Stimulated activated CD8-positive, alpha-beta memory T cell treated with anti-CD3 and anti-CD28 coated beads, Interleukin-15, amount 100 ng/mL, for 48 hours (primary cell): Measurements from ENCODE around the gene CGAS.
A peak's percentile ranks its signal among the peaks of the same experiment; 100 is the strongest.
"Not testable (repeated sequence)": the region's sequence is repeated elsewhere in the genome, so short reads cannot be mapped to it uniquely, and the experiment has no call there.

Experiments
- DNase-seq, 2 donors: peaks; one replicate each; pipeline ENCODE4 v3.0.0-alpha.2; 2020; ENCODE audit warnings: low read depth in 2 of 2

Gene CGAS

DNA sequence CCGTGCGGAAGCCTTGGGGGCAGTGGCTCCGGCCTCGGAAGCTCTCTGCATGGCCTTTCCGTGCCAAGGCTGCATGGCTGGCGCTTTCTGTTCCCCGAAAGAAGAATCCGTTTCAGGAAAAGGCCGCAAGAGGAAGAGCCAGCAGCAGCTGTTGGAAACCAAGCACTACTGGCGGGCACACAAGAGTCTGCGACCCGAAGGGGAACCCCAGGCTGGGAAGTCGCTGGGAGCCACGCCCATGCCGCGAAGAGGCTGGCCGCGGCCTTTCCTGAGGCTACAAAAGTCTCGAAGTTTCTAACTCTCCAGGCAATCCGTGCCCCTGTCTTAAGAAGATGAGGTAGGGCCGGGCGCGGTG lies at the start of gene CGAS:
Gene CGAS, minus strand, starts transcription at position 191 of the 355 bp plus-strand sequence. Its CDS starts 116 bp downstream, at position 75.
- peak; percentile 74 to 77 for DNase-seq

- DNase-seq: no peak
These were observed 45.8 kb upstream of the CGAS start for GRCh38 chr6:73497915-73498314.

DNA sequence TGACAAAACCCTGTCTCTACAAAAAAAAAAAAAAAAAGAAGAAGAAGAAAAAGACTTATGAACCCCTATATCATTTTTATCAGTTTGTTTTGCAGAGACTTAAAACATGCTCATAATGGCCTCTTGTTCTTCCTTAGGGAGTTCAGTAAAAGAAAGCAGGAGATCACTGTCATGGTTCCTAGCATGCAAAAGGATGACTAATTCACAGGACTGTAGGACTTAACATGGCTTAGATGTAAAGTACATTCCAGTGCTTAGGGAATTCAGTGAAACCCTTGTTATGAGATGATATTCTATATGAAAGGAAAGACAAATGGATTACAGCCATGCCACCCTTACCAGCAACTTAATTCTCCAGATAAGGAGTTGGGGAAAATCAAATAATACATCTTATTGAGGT lies 39.3 kb upstream of the CGAS start:
- no peak for DNase-seq

DNA sequence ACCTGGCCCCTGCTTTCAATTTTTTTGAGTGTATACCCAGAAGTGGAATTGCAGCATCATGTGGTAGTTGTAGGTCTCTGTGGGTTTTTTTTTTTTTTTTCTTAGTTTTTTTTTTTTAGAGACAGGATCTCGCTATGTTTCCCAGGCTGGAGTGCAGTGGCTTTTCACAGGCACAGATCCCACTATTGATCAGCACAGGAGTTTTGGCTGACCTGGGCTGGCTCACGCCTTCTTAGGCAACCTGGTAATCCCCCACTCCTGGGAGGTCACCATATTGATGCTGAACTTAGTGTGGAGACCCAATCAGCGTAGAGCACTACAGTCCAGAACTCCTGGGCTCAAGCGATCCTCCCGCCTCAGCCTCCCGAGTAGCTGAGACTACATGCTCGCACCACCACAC lies 35.4 kb upstream of the CGAS start:
- no peak for DNase-seq

- no peak for DNase-seq
These were observed 32.3 kb upstream of the CGAS start for GRCh38 chr6:73484438-73484837.

DNA sequence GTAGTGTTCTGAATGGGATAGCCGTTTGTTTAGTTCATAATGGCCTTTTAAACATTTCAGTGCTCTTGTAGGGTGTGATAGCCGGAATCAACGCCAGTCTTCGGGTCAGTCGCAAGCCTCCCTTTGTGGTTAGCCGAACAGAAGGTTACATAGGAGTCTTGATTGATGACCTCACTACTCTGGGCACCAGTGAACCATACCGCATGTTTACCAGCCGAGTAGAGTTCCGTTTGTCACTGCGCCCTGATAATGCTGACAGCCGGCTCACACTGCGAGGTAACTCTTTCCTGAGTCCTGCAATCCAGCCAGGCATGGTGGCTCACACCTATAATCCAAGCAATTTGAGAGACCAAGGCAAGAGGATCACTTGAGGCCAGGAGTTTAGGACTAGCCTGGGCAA lies 29.9 kb upstream of the CGAS start:
- DNase-seq: no peak

DNA sequence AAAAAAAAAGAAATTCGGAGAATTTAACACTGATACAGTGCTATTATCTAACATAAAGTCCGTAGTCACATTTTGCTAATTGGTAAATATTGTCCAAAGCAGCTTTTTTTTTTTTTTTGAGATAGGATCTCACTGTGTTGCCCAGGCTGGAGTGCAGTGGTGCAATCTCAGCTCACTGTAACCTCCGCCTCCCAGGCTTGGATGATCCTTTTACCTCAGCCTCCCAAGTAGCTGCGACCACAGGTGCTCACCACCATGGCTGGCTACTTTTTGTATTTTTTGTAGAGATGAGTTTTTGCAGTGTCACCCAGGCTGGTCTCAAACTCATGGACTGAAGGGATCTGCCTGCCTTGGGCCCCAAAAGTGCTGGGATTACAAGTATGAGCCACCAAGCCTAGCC lies 25.3 kb upstream of the CGAS start:
- DNase-seq: no peak

DNA sequence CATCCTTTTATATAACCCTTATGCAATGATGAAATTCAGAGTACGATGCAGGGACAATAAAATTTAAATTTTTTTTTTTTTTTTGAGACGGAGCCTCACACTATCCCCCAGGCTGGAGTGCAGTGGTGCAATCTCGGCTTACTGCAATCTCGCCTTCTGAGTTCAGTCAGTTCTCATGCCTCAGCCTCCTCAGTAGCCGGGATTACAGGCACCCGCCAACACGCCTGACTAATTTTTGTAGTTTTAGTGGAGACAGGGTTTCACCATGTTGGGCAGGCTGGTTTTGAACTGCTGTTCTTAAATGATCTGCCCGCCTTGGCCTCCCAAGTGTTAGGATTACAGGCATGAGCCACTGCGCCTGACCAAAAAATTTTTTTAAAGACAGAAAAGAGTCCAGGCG lies 24.6 kb upstream of the CGAS start:
- DNase-seq: peak in 1 of 2 donors; percentile 8

- no peak for DNase-seq
These were observed 19.7 kb upstream of the CGAS start for GRCh38 chr6:73471686-73472290.

DNA sequence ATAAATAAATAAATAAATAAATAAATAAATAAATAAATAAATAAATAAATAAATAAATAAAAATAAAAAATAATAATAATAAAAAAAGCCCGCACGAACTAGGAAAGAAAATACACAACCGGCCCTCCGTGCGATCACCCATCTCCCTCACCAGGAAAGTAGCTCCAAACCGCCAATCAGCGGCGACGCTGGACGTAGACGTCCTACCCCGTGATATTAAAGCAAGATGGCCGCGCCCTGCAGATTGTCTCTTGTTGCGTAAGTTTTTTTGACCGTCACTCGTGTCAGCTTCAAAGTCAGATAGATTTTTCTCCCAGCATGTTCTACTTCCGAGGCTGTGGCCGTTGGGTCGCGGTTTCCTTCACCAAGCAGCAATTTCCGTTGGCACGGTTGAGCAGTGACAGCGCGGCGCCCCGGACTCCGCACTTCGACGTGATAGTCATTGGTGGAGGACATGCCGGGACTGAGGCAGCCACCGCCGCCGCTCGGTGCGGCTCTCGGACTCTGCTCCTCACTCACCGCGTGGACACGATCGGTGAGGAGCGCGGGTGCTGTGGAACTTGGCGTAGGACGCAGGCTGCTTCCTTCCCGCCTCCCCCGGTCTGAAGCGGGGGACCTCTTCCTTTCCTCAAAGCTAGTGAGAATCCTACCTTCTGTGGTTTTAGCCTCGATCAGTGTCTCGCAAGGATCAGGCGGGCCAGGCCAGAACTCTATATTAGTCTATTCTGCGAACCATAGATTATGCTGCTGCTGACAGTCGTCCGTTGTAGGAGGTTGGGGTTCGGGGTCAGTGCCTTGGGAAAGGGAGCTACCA lies 9.6 kb upstream of the CGAS start, which contains the start of gene MTO1:
Gene MTO1, plus strand, starts transcription at position 201 of the 814 bp plus-strand sequence. Its CDS starts 118 bp downstream, at position 319.
- peak; percentile 77 to 78 for DNase-seq

GRCh38 chr6:73460056-73460455 lies 8.0 kb upstream of the CGAS start:
- DNase-seq: no peak

DNA sequence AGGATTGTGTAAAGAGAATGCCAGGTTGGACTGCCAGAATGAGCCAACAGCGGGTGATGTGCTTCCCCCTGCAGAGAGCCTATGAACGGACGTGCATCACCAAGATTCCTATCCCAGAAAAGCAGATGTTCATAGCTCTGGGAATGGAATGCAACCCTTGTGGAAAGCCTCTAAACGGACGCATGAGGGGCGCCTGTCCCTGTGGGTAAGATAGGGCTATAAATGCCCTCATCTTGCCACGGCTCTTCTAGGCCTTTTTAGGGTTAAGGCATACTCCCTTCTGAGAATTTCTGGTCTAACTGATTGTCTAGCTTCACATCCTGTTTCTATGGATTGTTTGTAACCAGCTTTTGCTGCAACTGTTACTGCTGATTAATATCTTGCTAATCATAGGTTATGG lies 7.4 kb upstream of the CGAS start:
- DNase-seq: not testable (repeated sequence)

DNA sequence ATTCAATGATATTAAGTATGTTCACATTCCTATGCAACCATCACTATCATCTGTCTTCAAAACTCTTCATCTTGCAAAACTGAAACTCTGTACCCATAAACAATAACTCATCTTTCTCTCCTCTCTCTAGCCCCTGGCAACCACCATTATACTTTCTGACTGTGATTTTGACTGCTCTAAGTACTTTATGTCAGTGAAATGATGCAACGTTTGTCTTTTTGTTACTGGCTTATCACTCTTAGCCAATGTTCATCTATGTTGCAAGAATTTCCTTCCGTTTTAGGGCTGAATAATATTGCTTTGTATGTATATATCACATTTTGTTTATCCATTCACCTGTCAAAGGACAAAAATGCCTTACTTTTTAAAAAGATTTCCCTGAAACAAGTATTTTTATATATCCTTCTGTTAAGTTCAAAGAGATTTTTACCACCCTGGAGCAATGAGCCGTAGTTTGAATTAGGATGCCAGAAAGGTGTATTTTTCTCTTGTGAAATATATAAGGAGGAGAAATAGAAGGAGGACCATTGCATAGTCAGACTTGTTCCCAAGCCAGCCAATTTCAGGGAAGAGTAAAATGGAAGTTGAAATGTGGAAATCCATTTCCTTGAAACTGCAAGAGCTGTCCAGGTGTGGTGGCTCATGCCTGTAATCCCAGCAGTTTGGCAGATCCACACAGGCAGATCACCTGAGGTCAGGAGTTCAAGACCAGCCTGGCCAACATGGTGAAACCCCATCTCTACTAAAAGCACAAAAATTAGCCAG lies 4.0 kb upstream of the CGAS start:
- no peak for DNase-seq

DNA sequence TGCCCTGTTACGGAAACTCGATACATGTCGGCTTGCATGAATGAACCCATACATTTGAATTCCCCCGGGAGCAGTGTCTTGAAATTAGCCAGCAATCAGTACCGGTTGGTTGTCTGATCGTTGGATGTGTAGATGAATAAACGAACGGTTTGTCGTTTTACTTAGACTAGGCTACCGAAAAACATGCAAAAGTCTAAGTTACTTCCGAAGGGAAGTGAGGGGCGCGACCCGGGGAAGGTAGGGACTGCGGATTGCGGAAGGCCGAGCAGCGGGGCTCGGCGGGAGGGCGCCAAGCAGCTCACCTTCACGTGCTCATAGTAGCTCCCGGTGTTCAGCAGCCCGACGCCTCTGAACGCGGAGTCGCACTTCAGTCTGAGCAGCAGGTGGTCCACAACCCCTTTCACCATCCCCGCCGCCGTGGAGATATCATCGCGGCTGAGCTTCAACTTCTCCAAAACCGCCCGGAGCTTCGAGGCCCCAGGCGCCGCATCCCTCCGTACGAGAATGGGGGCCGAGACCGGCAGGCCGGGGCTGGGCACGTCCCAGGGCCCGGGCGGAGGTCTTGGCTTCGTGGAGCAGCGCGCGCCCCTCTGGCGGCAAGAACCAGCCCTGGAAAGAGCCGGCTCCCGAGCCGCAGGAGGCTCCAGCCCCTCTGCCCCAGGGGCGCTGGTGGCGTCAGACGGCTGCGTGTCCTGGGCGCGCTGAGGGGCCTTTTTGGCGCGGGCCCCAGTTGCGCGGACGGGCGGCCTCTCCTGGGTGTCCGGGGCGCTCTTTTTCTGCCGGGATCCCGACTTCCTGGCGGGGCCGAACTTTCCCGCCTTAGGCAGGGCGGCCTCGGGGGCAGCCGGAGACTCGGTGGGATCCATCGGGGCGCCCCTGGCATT lies 632 bp downstream of the CGAS start:
- peak in 1 of 2 donors; percentile 27 for DNase-seq

- no peak for DNase-seq
These were observed 8.5 kb downstream of the CGAS start for GRCh38 chr6:73443555-73443954.

GRCh38 chr6:73435236-73435635 lies 16.9 kb downstream of the CGAS start:
- no peak for DNase-seq

DNA sequence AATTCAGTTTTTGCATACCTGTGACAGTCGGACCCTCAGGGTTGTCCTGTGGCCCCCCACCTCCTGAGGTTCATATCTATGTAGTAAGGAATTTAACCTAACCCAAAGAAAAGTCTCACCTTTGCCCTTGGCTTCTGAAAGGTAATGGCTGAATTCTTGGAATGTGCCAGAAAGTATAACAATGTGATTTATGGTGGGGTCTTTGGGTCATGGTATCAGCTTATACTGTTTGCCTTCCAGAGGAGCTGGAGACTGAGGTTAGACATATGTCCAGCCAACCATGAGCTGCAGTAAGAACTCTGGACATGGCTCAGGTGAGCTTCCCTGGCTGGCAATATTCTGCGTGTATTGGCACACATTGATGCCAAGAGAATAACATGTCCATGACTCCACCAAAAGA lies 30.6 kb downstream of the CGAS start:
- DNase-seq: no peak

GRCh38 chr6:73418081-73418741 lies 33.9 kb downstream of the CGAS start:
- DNase-seq: no peak

DNA sequence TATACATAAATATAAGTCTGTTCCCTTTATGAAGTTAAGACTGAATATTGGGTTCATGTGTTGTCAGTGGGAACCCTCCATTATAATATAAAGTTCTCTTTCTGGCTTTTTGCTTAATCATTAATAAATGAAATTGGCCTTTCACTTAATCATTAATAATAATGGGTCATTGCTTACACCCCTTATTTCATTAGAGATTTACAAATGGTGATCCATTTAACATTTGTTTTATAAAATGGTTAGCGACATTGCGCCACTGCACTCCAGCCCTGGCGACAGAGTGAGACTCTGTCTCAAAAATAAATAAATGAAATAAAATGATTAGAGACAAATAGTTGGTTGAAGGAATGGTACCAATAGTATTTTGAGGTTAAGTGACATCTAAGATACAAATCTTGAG lies 39.0 kb downstream of the CGAS start:
- DNase-seq: no peak

DNA sequence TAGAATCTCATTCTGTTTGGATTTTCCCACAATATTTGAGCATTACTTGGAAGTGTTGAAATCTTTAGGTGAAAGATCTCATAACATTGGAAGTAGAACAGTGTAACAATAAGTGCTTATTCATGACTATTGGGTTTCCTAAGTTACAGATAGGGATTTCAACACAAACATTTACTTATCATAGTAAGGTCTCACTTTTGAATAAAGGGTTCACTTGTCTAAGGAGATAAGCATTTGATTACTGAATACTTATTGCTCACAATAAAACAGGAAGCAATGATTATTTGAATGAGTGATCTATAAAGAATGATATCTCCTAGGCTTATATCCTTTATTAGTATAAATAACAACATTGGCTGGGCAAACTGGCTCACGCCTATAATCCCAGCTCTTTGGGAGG lies 42.7 kb downstream of the CGAS start:
- no peak for DNase-seq

DNA sequence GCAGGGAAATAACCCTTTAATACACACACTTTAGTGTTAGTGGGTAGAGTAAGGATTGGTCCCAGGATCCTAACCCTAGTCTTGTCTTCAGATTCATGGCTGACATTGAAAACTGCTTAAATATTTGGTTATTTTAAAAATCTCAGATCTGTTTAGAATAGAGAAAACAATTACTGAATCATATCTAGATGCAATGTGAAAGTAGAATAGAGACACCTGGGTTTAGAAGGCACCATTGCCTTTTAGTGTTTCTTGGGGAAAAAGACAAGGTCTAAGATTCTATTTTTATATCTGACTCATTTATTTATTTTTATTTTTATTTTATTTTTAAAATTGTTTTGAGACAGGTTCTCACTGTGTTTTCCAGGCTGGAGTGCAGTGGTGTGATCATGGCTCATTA lies 51.4 kb downstream of the CGAS start:
- no peak for DNase-seq
